Measurements from ENCODE around the gene TFB2M.

TFB2M gene

GRCh38 chr1:246559310-246559709, 6.8 kb downstream of the TFB2M start:
- H3K4me3 Mint-ChIP-seq: no peak overlapping the region
- H3K27ac Mint-ChIP-seq: peak overlapping the region in 1 of 2 donors; percentile 35
- ATAC-seq (replicated peaks): no peak
- peaks cover 61% of the 10 kb centered on the region for H3K36me3 Mint-ChIP-seq (ENCODE audit: insufficient read depth)
- DNase-seq: no peak
- peaks cover 6 to 16% of the 10 kb centered on the region in 2 donors for H3K4me1 Mint-ChIP-seq (ENCODE audit: low read depth in 2 of 2)
- H3K9me3 Mint-ChIP-seq: no peaks in the 10 kb centered on the region
- H3K27me3 Mint-ChIP-seq: no peaks in the 10 kb centered on the region

GRCh38 chr1:246558041-246558440, 8.0 kb downstream of the TFB2M start:
- peaks cover 6 to 16% of the 10 kb centered on the region in 2 donors for H3K4me1 Mint-ChIP-seq (ENCODE audit: low read depth in 2 of 2)
- no peak overlapping the region for H3K27ac Mint-ChIP-seq
- ATAC-seq (replicated peaks) (no peak), DNase-seq (no peak)
- peaks cover 64% of the 10 kb centered on the region for H3K36me3 Mint-ChIP-seq (ENCODE audit: insufficient read depth)
- H3K27me3 Mint-ChIP-seq: no peaks in the 10 kb centered on the region
- H3K9me3 Mint-ChIP-seq: no peaks in the 10 kb centered on the region
- no peak overlapping the region for H3K4me3 Mint-ChIP-seq

- Mint-ChIP-seq H3K9me3 (no peaks in the 10 kb centered on the region), H3K36me3 (ENCODE audit: insufficient read depth) (peaks cover 63% of the 10 kb centered on the region), H3K27me3 (no peaks in the 10 kb centered on the region), H3K4me1 (ENCODE audit: low read depth in 2 of 2) (peaks cover 1 to 9% of the 10 kb centered on the region in 2 donors), H3K4me3 (no peak overlapping the region), H3K27ac (no peak overlapping the region)
- DNase-seq: no peak
- ATAC-seq (replicated peaks): no peak
Observed at GRCh38 chr1:246554201-246554600, 11.9 kb downstream of the TFB2M start.

GRCh38 chr1:246552110-246552509, 14.0 kb downstream of the TFB2M start:
- DNase-seq (no peak), ATAC-seq (replicated peaks) (no peak)
- Mint-ChIP-seq H3K9me3 (no peaks in the 10 kb centered on the region), H3K27me3 (no peaks in the 10 kb centered on the region), H3K27ac (no peak overlapping the region), H3K36me3 (ENCODE audit: insufficient read depth) (peaks cover 60% of the 10 kb centered on the region), H3K4me1 (ENCODE audit: low read depth in 2 of 2) (peaks cover 0 to 3% of the 10 kb centered on the region in 2 donors), H3K4me3 (no peak overlapping the region)

GRCh38 chr1:246550402-246550801, 15.7 kb downstream of the TFB2M start:
- H3K27me3 Mint-ChIP-seq: no peaks in the 10 kb centered on the region

GRCh38 chr1:246549665-246550064, 16.4 kb downstream of the TFB2M start:
- Mint-ChIP-seq H3K27ac (peak overlapping the region in 1 of 2 donors; percentile 4), H3K4me3 (no peak overlapping the region), H3K36me3 (ENCODE audit: insufficient read depth) (peaks cover 58% of the 10 kb centered on the region), H3K4me1 (ENCODE audit: low read depth in 2 of 2) (peaks cover 0 to 2% of the 10 kb centered on the region in 2 donors), H3K27me3 (no peaks in the 10 kb centered on the region), H3K9me3 (no peaks in the 10 kb centered on the region)
- ATAC-seq (replicated peaks): no peak
- no peak for DNase-seq

More at GRCh38 chr1:246550402-246550801, 15.7 kb downstream of the TFB2M start:
- Mint-ChIP-seq H3K9me3 (no peaks in the 10 kb centered on the region), H3K4me3 (no peak overlapping the region), H3K36me3 (ENCODE audit: insufficient read depth) (peaks cover 59% of the 10 kb centered on the region), H3K27ac (peak overlapping the region in 1 of 2 donors; percentile 4), H3K4me1 (ENCODE audit: low read depth in 2 of 2) (peaks cover 0 to 3% of the 10 kb centered on the region in 2 donors)
- ATAC-seq (replicated peaks) (no peak), DNase-seq (no peak)

- DNase-seq: no peak
- H3K36me3 Mint-ChIP-seq (ENCODE audit: insufficient read depth): peaks cover 65% of the 10 kb centered on the region
- H3K4me3 Mint-ChIP-seq: no peak overlapping the region
- ATAC-seq (replicated peaks): no peak
- H3K4me1 Mint-ChIP-seq (ENCODE audit: low read depth in 2 of 2): no peaks in the 10 kb centered on the region
- no peaks in the 10 kb centered on the region for H3K9me3 Mint-ChIP-seq
- H3K27ac Mint-ChIP-seq: no peak overlapping the region
- no peaks in the 10 kb centered on the region for H3K27me3 Mint-ChIP-seq
Observed at GRCh38 chr1:246544001-246544400, 22.1 kb downstream of the TFB2M start.

- ATAC-seq (replicated peaks) (no peak), DNase-seq (no peak)
- Mint-ChIP-seq H3K27me3 (no peaks in the 10 kb centered on the region), H3K36me3 (ENCODE audit: insufficient read depth) (peaks cover 47% of the 10 kb centered on the region), H3K4me1 (ENCODE audit: low read depth in 2 of 2) (no peaks in the 10 kb centered on the region), H3K9me3 (no peaks in the 10 kb centered on the region), H3K27ac (no peak overlapping the region), H3K4me3 (no peak overlapping the region)
Observed at GRCh38 chr1:246540738-246541491, 25.1 kb downstream of the TFB2M start.

- Mint-ChIP-seq H3K4me3 (no peak overlapping the region), H3K27me3 (no peaks in the 10 kb centered on the region), H3K36me3 (ENCODE audit: insufficient read depth) (peaks cover 20% of the 10 kb centered on the region)
Observed at GRCh38 chr1:246537887-246538286, 28.2 kb downstream of the TFB2M start.

GRCh38 chr1:246537441-246537840, 28.6 kb downstream of the TFB2M start:
- Mint-ChIP-seq H3K9me3 (no peaks in the 10 kb centered on the region), H3K36me3 (ENCODE audit: insufficient read depth) (peaks cover 16% of the 10 kb centered on the region), H3K27ac (no peak overlapping the region), H3K27me3 (no peaks in the 10 kb centered on the region), H3K4me3 (no peak overlapping the region), H3K4me1 (ENCODE audit: low read depth in 2 of 2) (no peaks in the 10 kb centered on the region)
- DNase-seq: no peak
- ATAC-seq (replicated peaks): no peak

More at GRCh38 chr1:246537887-246538286, 28.2 kb downstream of the TFB2M start:
- DNase-seq (no peak), ATAC-seq (replicated peaks) (no peak)
- Mint-ChIP-seq H3K9me3 (no peaks in the 10 kb centered on the region), H3K27ac (no peak overlapping the region), H3K4me1 (ENCODE audit: low read depth in 2 of 2) (no peaks in the 10 kb centered on the region)

- no peak overlapping the region for H3K4me3 Mint-ChIP-seq
- ATAC-seq (replicated peaks) (no peak), DNase-seq (no peak)
- H3K27ac Mint-ChIP-seq: no peak overlapping the region
- H3K4me1 Mint-ChIP-seq (ENCODE audit: low read depth in 2 of 2): no peaks in the 10 kb centered on the region
- no peaks in the 10 kb centered on the region for H3K27me3 Mint-ChIP-seq
- peaks cover 4% of the 10 kb centered on the region for H3K36me3 Mint-ChIP-seq (ENCODE audit: insufficient read depth)
- no peaks in the 10 kb centered on the region for H3K9me3 Mint-ChIP-seq
Observed at GRCh38 chr1:246534114-246534513, 31.9 kb downstream of the TFB2M start.

- Mint-ChIP-seq H3K9me3 (no peaks in the 10 kb centered on the region), H3K4me3 (no peak overlapping the region), H3K4me1 (ENCODE audit: low read depth in 2 of 2) (peaks cover 0 to 3% of the 10 kb centered on the region in 2 donors), H3K27ac (no peak overlapping the region), H3K27me3 (no peaks in the 10 kb centered on the region), H3K36me3 (ENCODE audit: insufficient read depth) (peaks cover 4% of the 10 kb centered on the region)
- DNase-seq (no peak), ATAC-seq (replicated peaks) (no peak)
Observed at GRCh38 chr1:246533371-246533905, 32.6 kb downstream of the TFB2M start.

- peaks cover 2 to 11% of the 10 kb centered on the region in 2 donors for H3K4me1 Mint-ChIP-seq (ENCODE audit: low read depth in 2 of 2)
- H3K27me3 Mint-ChIP-seq: no peaks in the 10 kb centered on the region
- no peak overlapping the region for H3K4me3 Mint-ChIP-seq
- peaks cover 4% of the 10 kb centered on the region for H3K36me3 Mint-ChIP-seq (ENCODE audit: insufficient read depth)
- H3K27ac Mint-ChIP-seq: no peak overlapping the region
- DNase-seq: no peak
- ATAC-seq (replicated peaks): no peak
- H3K9me3 Mint-ChIP-seq: no peaks in the 10 kb centered on the region
Observed at GRCh38 chr1:246532519-246532918, 33.5 kb downstream of the TFB2M start.

- H3K36me3 Mint-ChIP-seq (ENCODE audit: insufficient read depth): no peaks in the 10 kb centered on the region
- DNase-seq (no peak), ATAC-seq (replicated peaks) (no peak)
- H3K4me3 Mint-ChIP-seq: no peak overlapping the region
- peaks cover 10 to 16% of the 10 kb centered on the region in 2 donors for H3K4me1 Mint-ChIP-seq (ENCODE audit: low read depth in 2 of 2)
- H3K9me3 Mint-ChIP-seq: no peaks in the 10 kb centered on the region
- H3K27ac Mint-ChIP-seq: no peak overlapping the region
- H3K27me3 Mint-ChIP-seq: no peaks in the 10 kb centered on the region
Observed at GRCh38 chr1:246530482-246530881, 35.6 kb downstream of the TFB2M start.

All from effector memory CD8-positive, alpha-beta T cell (primary cell).